H1 (cell line): ENCODE data around the gene IRF2BP2.

ENCODE experiments used
- CEBPB ChIP-seq: IDR thresholded peaks from 2 replicates; pipeline ENCODE4 v1.6.1; 2012; ENCODE audit warnings: low read depth, low read length
- CTCF ChIP-seq, 3 experiments: IDR thresholded peaks; 1 replicate in 2 of 3; 2 replicates in 1 of 3; pipeline versions ENCODE4 v1.5.1 to v1.6.1; 2011; ENCODE audit warnings: low read length in 3 of 3, mild to moderate bottlenecking in 3 of 3, inconsistent platforms in 2 of 3, low read depth in 1 of 3, moderate library complexity in 1 of 3; ENCODE audit not compliant: insufficient read depth in 1 of 3; ENCODE audit errors: control extremely low read depth in 1 of 3
- EP300 ChIP-seq, 2 experiments: IDR thresholded peaks; 1 replicate in 1 of 2; 2 replicates in 1 of 2; pipeline ENCODE4 v1.6.1; 2011 to 2012; ENCODE audit warnings: low read depth in 2 of 2, low read length in 2 of 2, mild to moderate bottlenecking in 2 of 2, borderline replicate concordance in 1 of 2, inconsistent platforms in 1 of 2, moderate library complexity in 1 of 2
- POLR2A ChIP-seq, 2 experiments: IDR thresholded peaks; 1 replicate in 1 of 2; 2 replicates in 1 of 2; pipeline ENCODE4 v1.6.1; 2011; ENCODE audit warnings: low read depth in 2 of 2, low read length in 2 of 2, mild to moderate bottlenecking in 2 of 2; ENCODE audit errors: control extremely low read depth in 1 of 2
- SUZ12 ChIP-seq: fragments of 200-600 bp; sonication (generic); IDR thresholded peaks from 2 replicates; pipeline ENCODE4 v1.6.1; 2012; ENCODE audit warnings: mild to moderate bottlenecking, inconsistent platforms, low read length, moderate library complexity, mixed read lengths
- TAF1 ChIP-seq: IDR thresholded peaks from 2 replicates; pipeline ENCODE4 v1.6.1; 2011; ENCODE audit warnings: mild to moderate bottlenecking, low read depth, low read length
- TEAD4 ChIP-seq: IDR thresholded peaks from 2 replicates; pipeline ENCODE4 v1.6.1; 2012; ENCODE audit warnings: low read depth, low read length, inconsistent platforms, mixed read lengths

DNA sequence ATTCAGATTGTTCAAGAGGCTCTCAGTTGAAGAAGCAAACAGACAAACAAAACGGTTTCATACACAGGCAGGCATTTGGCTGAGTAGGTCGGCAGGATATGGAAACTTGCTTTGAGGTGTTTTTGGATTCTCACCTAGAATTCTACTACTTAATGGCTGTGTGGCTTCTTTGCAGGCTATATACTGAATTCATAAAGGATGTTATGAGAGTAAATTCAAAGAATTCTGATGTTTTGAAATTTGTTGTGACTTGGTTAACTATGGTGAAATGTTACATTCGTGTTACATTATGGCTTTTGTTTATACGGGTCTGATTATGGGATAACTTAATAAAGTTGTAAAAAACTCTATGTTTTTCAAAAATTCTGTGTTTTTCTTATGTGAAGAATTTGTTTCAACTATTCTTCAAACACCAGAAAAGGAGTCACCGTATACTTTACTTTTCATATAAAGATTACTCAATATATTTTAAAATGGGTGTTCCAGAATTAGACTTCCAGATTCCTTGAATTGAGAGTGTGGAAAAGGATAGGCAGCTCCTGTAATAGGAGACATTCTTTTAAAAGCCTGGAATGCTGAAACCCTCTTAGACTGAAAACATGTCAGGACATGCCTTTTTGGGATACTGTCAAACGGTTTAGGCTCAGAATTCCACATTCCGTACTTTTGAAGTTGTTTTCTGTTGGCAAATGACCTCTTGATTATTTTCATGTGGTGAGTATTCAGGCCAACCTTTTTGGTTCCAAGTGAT lies 8.2 kb upstream of the IRF2BP2 start:
- TF ChIP-seq CTCF (IDR thresholded peaks at IDR 0.05; ENCODE audit: control extremely low read depth in 1 of 3, insufficient read depth in 1 of 3, low read depth in 1 of 3, low read length in 3 of 3) (no peak), SUZ12 (no peak), TEAD4 (peak; percentile 57; the same call in 1 of the 2 replicates), CEBPB (no peak), TAF1 (no peak), POLR2A (IDR thresholded peaks at IDR 0.05; ENCODE audit: control extremely low read depth in 1 of 2, low read depth in 2 of 2, low read length in 2 of 2) (no peak), EP300 (IDR thresholded peaks at IDR 0.05; ENCODE audit: borderline replicate concordance in 1 of 2, low read depth in 2 of 2, low read length in 2 of 2) (no peak)
